Naive thymus-derived CD8-positive, alpha-beta T cell (primary cell): ENCODE measurements around the gene ME3. TPM values are rescaled to one million over a fixed set of nuclear protein-coding genes. Genes with fewer than 3 reads are reported as not detected.

Experiments
- ATAC-seq, 2 donors: fragments of 150-1000 bp; cut with Tn5 transposase in 1 of 2; sonication (Bioruptor Pico), chemical (Tn5 transposase) in 1 of 2; 1 replicate in 1 of 2; 2 replicates in 1 of 2; pipeline ENCODE4 v1.10.0; 2021; ENCODE audit warnings: mild to moderate bottlenecking in 2 of 2, moderate library complexity in 2 of 2
- POLR2A ChIA-PET: fragments of 350-600 bp; sonication (Branson Sonifier 250); formaldehyde crosslinking; loops from one replicate; lab custom pipeline; 2021; ENCODE audit warnings: antibody characterized with exemption; lab: Charles Lee
- DNase-seq, 10 donors: peaks; one replicate each; pipeline versions ENCODE4 v3.0.0 to v3.0.0-alpha.2; 2020 to 2022
- H3K27ac Mint-ChIP-seq, 10 donors: one replicate each; pipeline ENCODE4 v1.8.0; 2020 to 2022; ENCODE audit warnings: mild to moderate bottlenecking in 10 of 10, mixed read lengths in 10 of 10, moderate library complexity in 4 of 10, inconsistent platforms in 1 of 10
- H3K27me3 Mint-ChIP-seq, 5 donors: one replicate each; pipeline ENCODE4 v1.8.0; 2021 to 2022; ENCODE audit warnings: mixed read lengths in 5 of 5
- H3K36me3 Mint-ChIP-seq, 3 donors: one replicate each; pipeline ENCODE4 v1.8.0; 2020 to 2022; ENCODE audit warnings: mixed read lengths in 3 of 3, mild to moderate bottlenecking in 2 of 3, inconsistent platforms in 1 of 3
- H3K4me1 Mint-ChIP-seq, 4 donors: one replicate each; pipeline ENCODE4 v1.8.0; 2021 to 2022; ENCODE audit warnings: mixed read lengths in 4 of 4
- H3K4me3 Mint-ChIP-seq, 10 donors: one replicate each; pipeline ENCODE4 v1.8.0; 2020 to 2022; ENCODE audit warnings: mild to moderate bottlenecking in 10 of 10, mixed read lengths in 10 of 10, moderate library complexity in 6 of 10, inconsistent platforms in 1 of 10
- H3K9me3 Mint-ChIP-seq, 9 donors: one replicate each; pipeline ENCODE4 v1.8.0; 2020 to 2022; ENCODE audit warnings: mixed read lengths in 9 of 9, mild to moderate bottlenecking in 3 of 9, inconsistent platforms in 1 of 9, moderate library complexity in 1 of 9
- polyA plus RNA-seq, 3 donors: library from polyadenylated mRNA; unstranded; fragments of 300-500 nt; fragmentation: Illumina TruSeq; gene quantifications; one replicate each; pipeline ENCODE4 v1.2.3, GENCODE V29; 2021
- total RNA-seq, 8 experiments: library from RNA in 2 of 8; stranded (reverse) in 2 of 8; gene quantifications; one replicate each; pipeline ENCODE4 v1.2.3 and lab custom pipeline; 2021 to 2026

ME3 gene
- total and polyA plus RNA-seq, 5 experiments from 2014 or later, result 0.48 to 2.5 (median 1.1) TPM

DNA sequence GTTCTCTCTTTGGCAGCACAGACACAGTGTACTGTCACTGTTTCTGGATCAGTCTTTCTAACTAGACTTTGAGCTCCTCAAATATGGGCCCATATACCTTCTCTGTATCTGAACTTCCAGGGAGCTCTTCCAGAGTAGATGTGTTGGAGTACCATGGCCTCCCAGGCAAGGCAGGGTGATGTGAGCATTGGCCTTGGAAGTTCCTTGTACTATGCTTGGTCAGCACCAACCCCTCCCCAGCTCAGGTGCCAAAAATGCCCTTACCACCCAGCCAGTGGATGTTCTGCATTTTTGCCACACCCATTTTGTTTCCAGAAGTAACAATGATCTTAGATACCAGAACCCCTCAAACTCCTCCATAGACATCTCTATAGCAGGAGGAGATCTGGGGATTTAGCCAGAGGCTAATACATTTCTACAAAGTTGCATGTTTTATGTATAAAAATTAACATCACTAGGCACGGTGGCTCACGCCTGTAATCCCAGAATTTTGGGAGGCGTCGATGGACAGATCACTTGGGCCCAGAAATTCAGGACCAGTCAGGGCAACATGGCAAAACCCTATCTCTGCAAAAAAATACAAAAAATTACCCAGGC, 165.1 kb downstream of the ME3 start:
- POLR2A ChIA-PET, result no interaction called here
- H3K27me3 Mint-ChIP-seq, result no peaks in the 10 kb centered on the region
- no peak overlapping the region for H3K4me3 Mint-ChIP-seq
- no peak overlapping the region for H3K27ac Mint-ChIP-seq
- H3K4me1 Mint-ChIP-seq, result peaks cover 0 to 3% (median 0%) of the 10 kb centered on the region in 4 donors
- DNase-seq, result no peak
- ATAC-seq, result no peak
- no peaks in the 10 kb centered on the region for H3K36me3 Mint-ChIP-seq
- no peaks in the 10 kb centered on the region for H3K9me3 Mint-ChIP-seq

DNA sequence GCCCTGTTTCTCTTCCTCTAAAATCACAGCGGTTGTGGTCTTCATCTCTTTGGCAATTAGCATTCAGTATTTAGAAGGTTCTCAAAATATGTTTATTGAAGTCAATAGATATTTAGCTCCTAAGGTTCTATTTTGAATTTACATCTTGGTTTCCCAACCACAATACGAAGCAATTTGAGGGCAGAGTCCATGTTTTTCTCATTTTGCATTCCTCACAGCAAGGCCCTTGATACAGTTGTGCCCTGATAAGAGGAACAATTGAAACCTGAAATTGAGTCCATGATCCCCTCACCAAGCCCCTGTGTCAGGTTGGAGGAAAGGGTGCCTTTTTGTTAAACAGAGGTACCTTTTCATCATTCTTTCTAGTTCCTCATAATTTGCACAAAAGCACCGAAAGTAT, 166.2 kb downstream of the ME3 start:
- Mint-ChIP-seq H3K27ac (no peak overlapping the region), H3K36me3 (no peaks in the 10 kb centered on the region), H3K27me3 (no peaks in the 10 kb centered on the region), H3K4me3 (no peak overlapping the region), H3K9me3 (no peaks in the 10 kb centered on the region), H3K4me1 (peaks cover 0 to 3% (median 0%) of the 10 kb centered on the region in 4 donors)
- POLR2A ChIA-PET, result no interaction called here
- ATAC-seq (no peak), DNase-seq (no peak)

DNA sequence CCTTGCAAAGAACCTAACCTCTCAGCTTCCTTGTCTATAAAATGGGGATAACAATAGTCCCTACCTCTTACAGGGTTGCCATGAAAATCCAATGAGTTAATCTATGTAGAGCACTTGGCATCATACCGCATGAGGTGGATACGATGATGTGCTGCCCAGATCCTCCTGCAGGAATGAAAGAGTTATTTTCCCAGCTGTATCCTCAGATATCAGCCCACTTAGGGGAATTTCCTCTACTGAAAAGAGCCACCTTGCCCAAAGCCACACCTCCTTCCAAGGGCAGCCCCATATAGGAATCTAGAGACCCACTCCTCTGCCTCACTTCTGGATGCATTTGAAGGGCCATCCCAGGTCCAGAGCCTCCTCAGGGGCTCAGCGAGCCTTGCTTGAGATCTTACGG, 169.3 kb downstream of the ME3 start:
- no peaks in the 10 kb centered on the region for H3K36me3 Mint-ChIP-seq
- no peak for ATAC-seq

DNA sequence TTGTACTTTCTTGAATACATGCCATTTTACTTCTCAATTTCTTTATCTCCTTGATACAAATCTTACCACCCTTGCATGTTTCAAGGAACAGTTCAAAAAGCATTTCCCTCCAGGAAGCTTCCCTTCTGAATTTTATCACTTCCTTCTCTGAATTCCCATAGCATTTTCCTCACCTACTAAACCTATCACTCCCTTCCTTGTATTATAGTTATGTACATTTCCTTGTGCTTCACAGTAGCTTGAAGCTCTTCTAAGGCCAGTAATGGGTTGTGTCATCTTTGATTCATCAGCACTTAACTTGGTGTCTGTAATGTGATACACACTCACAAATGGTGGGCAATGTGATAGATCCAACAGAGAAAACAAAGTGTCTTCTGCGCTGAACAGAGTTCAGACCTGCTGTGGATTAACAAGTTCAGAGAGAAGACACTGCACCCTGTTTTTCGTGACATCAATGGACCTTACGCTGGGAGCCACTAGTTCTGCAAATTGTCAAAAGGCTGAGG, 170.2 kb downstream of the ME3 start:
- peaks cover 0 to 3% (median 0%) of the 10 kb centered on the region in 4 donors for H3K4me1 Mint-ChIP-seq
- ATAC-seq, result no peak
- no peaks in the 10 kb centered on the region for H3K36me3 Mint-ChIP-seq
- no peak overlapping the region for H3K4me3 Mint-ChIP-seq
- peaks cover 0 to 4% (median 0%) of the 10 kb centered on the region in 5 donors for H3K27me3 Mint-ChIP-seq
- DNase-seq, result no peak
- POLR2A ChIA-PET, result no interaction called here
- H3K27ac Mint-ChIP-seq, result no peak overlapping the region
- H3K9me3 Mint-ChIP-seq, result no peaks in the 10 kb centered on the region

More for the DNA sequence above, 169.3 kb downstream of the ME3 start:
- H3K27me3 Mint-ChIP-seq, result peaks cover 0 to 4% (median 0%) of the 10 kb centered on the region in 5 donors
- no peak overlapping the region for H3K4me3 Mint-ChIP-seq
- no peak for DNase-seq
- H3K27ac Mint-ChIP-seq, result no peak overlapping the region
- H3K4me1 Mint-ChIP-seq, result peaks cover 0 to 3% (median 0%) of the 10 kb centered on the region in 4 donors
- H3K9me3 Mint-ChIP-seq, result no peaks in the 10 kb centered on the region
- POLR2A ChIA-PET, result no interaction called here

DNA sequence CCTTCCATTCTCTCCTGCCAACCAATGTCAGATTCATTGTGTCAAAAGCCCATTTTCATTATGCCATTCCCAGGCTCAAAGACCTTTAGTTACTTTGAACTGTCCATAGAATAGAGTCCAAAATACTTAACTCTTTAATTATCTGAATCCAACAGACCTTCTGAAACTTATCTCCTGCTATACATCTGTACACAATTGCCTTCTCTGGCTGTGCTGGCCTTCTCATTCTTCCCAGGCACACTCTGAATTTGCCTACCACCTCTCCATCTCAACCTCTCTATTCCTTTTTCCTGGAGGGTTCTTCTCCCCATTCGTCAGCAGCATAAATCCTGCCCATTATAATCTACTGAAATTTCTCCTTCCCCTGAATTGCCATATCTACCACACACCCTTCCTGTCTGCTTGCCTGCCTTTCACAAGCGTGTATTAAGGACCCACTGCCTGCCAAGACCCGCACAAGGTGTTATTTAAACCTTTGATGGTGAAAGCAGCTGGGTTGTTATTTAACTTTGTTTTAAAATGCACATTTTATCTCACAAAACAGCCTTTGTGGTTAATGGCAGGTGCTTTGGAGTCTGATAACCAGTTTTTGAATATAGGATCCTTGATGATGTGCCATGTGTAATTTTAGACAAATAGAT, 171.8 kb downstream of the ME3 start:
- no peak overlapping the region for H3K4me3 Mint-ChIP-seq
- DNase-seq, result no peak
- ATAC-seq, result no peak
- H3K27ac Mint-ChIP-seq, result no peak overlapping the region
- POLR2A ChIA-PET, result no interaction called here
- peaks cover 0 to 4% (median 0%) of the 10 kb centered on the region in 5 donors for H3K27me3 Mint-ChIP-seq
- no peaks in the 10 kb centered on the region for H3K36me3 Mint-ChIP-seq
- peaks cover 0 to 3% (median 0%) of the 10 kb centered on the region in 4 donors for H3K4me1 Mint-ChIP-seq
- no peaks in the 10 kb centered on the region for H3K9me3 Mint-ChIP-seq

DNA sequence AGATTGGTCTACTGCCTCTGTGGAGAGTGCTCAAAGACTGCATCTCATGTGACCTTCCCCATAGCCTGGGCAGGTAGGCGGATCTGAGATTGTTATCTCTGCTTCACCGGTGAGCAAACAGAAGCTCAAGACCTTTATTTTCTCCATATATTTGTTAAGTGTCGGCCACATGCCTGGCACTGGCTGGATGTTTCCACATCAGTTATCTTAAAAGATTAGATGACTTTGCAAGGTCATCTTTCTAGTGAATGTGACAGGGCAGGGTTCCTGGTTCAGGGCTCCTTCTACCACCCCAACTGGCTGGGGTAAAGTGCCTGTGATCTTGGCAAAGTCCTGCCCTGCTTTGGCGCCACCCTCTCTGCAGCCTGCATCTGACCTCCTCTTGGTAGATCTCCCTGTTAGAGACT, 172.7 kb downstream of the ME3 start:
- ATAC-seq (no peak), DNase-seq (no peak)
- H3K27me3 Mint-ChIP-seq, result peaks cover 0 to 4% (median 0%) of the 10 kb centered on the region in 5 donors
- H3K4me3 Mint-ChIP-seq, result no peak overlapping the region
- H3K9me3 Mint-ChIP-seq, result no peaks in the 10 kb centered on the region
- POLR2A ChIA-PET, result no interaction called here
- no peaks in the 10 kb centered on the region for H3K36me3 Mint-ChIP-seq
- peaks cover 0 to 3% (median 0%) of the 10 kb centered on the region in 4 donors for H3K4me1 Mint-ChIP-seq
- H3K27ac Mint-ChIP-seq, result no peak overlapping the region

DNA sequence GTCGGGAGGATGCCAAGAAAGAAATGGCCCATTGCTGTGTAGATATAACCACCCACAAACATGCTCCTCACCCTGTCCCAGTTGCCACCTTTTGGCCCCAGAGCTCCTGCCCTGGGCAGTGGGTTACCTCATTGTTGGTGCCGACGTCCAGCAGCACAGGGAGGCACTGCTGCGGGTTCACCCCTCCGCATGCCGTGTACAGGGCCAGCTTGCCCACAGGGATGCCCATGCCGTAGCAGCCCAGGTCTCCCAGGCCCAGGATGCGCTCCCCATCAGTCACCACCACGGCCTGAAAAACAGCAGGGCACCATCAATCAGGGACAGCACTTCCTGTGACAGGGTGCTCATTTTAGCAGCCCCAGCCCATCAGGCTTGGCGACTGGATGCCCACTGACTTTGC, 174.6 kb downstream of the ME3 start:
- peaks cover 0 to 4% (median 0%) of the 10 kb centered on the region in 5 donors for H3K27me3 Mint-ChIP-seq
- POLR2A ChIA-PET, result no interaction called here

DNA sequence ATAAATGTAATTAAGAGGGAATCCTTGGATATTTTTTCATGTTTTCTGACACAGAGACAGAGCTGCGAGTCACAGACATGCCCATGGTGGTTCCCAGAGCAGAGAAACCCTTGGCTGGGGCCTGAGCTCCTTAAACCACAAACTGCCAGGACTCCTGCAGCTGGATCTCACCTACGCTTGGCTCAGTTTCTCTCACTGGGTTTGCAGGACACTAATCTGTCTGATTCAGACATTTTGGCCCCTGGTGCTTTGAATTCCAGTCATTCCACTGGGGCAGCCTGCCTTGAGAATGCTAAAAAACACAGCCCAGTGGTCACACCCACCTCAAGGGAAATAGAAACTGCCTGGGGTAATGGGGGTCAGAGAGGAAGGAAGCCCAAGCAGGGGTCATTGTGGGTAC, 175.1 kb downstream of the ME3 start:
- H3K36me3 Mint-ChIP-seq, result no peaks in the 10 kb centered on the region
- peaks cover 0 to 4% (median 0%) of the 10 kb centered on the region in 5 donors for H3K27me3 Mint-ChIP-seq
- no peak for DNase-seq
- POLR2A ChIA-PET, result no interaction called here
- H3K27ac Mint-ChIP-seq, result peak overlapping the region in 1 of 10 donors; percentile 30
- H3K4me3 Mint-ChIP-seq, result no peak overlapping the region
- no peak for ATAC-seq
- H3K9me3 Mint-ChIP-seq, result no peaks in the 10 kb centered on the region
- H3K4me1 Mint-ChIP-seq, result no peaks in the 10 kb centered on the region

More for the DNA sequence above, 174.6 kb downstream of the ME3 start:
- H3K9me3 Mint-ChIP-seq, result no peaks in the 10 kb centered on the region
- no peaks in the 10 kb centered on the region for H3K4me1 Mint-ChIP-seq
- H3K27ac Mint-ChIP-seq, result no peak overlapping the region
- no peak for ATAC-seq
- DNase-seq, result no peak
- no peaks in the 10 kb centered on the region for H3K36me3 Mint-ChIP-seq
- H3K4me3 Mint-ChIP-seq, result no peak overlapping the region

DNA sequence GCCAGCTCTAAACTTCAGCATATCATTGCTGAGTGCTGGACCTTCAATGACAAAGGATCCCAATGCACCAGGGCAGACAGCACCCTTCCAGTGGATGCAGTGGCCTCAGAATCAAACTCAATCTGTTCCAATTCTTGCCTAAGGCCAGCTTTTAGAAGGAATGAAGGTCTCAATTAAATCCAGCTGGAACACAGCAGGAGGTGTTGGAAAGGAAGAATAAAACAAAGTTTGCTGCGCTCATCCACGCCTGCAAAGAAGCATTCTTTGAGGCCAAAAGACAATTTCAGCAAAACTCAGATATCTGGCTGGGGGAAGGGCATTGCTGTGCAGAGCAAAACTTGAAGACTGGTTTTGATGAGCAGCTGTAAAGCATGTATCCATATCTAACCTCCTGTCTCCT, 177.1 kb downstream of the ME3 start:
- peaks cover 0 to 4% (median 0%) of the 10 kb centered on the region in 5 donors for H3K27me3 Mint-ChIP-seq
- no peak overlapping the region for H3K4me3 Mint-ChIP-seq
- POLR2A ChIA-PET, result no interaction called here

DNA sequence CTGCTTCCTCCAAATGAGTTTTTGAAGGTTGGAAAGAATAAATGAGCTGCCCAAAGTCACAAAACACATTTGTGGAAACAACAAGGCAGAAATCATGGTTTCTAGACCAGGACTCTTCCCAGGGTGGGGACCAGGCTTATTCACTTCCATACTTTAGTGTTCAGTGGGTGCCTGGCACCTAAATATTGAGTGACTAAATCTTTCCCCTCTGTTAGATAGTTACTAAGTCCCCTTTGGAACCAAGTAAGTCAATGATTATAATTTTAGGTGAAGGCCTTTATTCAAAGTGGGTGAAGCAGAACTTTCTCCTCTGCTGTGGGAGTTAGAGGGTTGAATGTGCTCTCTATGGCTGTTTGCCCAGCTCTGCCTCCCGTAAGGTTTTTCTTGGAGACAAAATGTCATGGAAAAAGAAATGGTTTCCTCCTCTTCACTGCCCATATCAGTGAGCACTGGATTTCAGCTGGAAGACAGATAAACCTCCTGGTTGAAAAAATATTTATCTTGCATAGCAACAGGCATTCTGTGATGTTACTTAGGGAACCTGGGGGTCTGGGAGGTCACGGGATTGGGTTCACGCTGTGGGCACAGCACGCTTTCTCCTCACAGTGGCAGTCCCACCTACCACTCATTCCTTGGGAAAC, 179.9 kb downstream of the ME3 start:
- ATAC-seq (no peak), DNase-seq (no peak)
- Mint-ChIP-seq H3K36me3 (no peaks in the 10 kb centered on the region), H3K4me1 (no peaks in the 10 kb centered on the region), H3K4me3 (no peak overlapping the region), H3K27me3 (no peaks in the 10 kb centered on the region), H3K9me3 (no peaks in the 10 kb centered on the region), H3K27ac (no peak overlapping the region)
- POLR2A ChIA-PET, result no interaction called here

More for the DNA sequence above, 177.1 kb downstream of the ME3 start:
- H3K36me3 Mint-ChIP-seq, result no peaks in the 10 kb centered on the region
- no peaks in the 10 kb centered on the region for H3K4me1 Mint-ChIP-seq
- DNase-seq (no peak), ATAC-seq (no peak)
- H3K9me3 Mint-ChIP-seq, result no peaks in the 10 kb centered on the region
- no peak overlapping the region for H3K27ac Mint-ChIP-seq

DNA sequence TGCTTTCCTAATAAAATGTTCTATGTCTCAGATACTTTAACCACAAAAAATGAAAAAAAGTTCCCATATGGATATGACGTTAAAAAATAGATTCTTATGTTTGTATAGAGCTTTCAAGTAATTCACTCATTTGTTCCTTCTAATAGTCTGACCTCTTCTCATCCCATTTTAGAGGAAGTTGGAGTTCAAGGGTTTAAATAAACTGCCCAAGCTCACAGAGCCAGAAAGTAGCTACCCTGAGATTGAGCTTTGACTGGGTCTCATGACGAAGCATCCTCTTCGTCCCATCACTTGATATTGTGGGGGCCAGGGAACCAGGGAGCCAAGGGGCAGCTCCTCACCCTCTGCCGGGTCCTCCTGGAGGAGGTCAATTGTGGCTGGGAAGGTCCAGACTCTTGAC, 181.4 kb downstream of the ME3 start:
- Mint-ChIP-seq H3K4me1 (peaks cover 0 to 12% (median 0%) of the 10 kb centered on the region in 4 donors), H3K27me3 (no peaks in the 10 kb centered on the region), H3K9me3 (no peaks in the 10 kb centered on the region), H3K4me3 (no peak overlapping the region), H3K36me3 (no peaks in the 10 kb centered on the region), H3K27ac (no peak overlapping the region)
- POLR2A ChIA-PET, result no interaction called here
- DNase-seq (no peak), ATAC-seq (no peak)

DNA sequence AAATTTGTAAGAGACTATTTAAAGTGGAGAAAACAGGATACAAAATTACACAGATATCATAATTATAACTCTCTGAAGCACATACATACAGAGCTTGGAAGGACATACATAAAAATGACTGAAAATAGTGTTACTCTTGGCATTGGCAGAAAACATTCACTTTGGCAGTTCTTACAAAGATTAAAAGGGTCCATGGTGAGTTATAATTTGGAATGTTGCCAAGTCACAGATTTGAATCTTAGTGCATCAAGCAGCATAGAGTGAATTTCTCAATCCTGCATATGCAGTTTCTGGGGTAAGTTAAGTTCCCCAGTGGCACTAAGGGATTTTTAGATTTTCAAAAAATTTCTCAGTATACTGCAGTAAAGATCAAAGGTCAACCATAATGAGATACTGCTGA, 181.8 kb downstream of the ME3 start:
- Mint-ChIP-seq H3K36me3 (no peaks in the 10 kb centered on the region), H3K9me3 (no peaks in the 10 kb centered on the region), H3K4me1 (peaks cover 0 to 14% (median 0%) of the 10 kb centered on the region in 4 donors), H3K4me3 (no peak overlapping the region), H3K27me3 (no peaks in the 10 kb centered on the region), H3K27ac (no peak overlapping the region)
- no peak for ATAC-seq
- POLR2A ChIA-PET, result no interaction called here
- no peak for DNase-seq

DNA sequence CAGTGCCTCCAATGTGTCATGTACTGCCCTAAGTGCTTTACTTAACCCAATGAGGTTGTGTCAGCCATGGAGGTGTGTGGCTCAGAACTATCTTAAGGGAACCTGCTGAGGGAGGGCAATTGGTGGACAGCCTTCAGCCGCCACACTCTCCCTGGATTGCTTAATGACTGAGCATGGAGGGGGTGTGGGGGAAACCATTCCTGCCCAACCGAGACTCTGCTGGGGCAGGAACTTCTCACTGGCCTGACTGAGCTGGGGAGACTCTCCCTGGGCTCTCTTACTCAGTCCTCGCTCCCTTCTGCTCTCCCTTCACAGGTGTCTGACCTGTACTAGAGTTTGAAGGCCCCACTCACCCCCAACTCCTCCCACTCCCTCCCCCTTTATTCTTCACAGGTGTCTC, 183.0 kb downstream of the ME3 start:
- H3K4me3 Mint-ChIP-seq, result no peak overlapping the region
- peaks cover 0 to 14% (median 0%) of the 10 kb centered on the region in 4 donors for H3K4me1 Mint-ChIP-seq
- H3K36me3 Mint-ChIP-seq, result no peaks in the 10 kb centered on the region
- H3K9me3 Mint-ChIP-seq, result no peaks in the 10 kb centered on the region
- H3K27ac Mint-ChIP-seq, result no peak overlapping the region
- H3K27me3 Mint-ChIP-seq, result no peaks in the 10 kb centered on the region
- no peak for DNase-seq
- no peak for ATAC-seq
- POLR2A ChIA-PET, result no interaction called here
